Kasumi-1 (cell line): ENCODE measurements around the gene EBLN2.

ENCODE experiments used
- DNase-seq, 2 experiments: peaks; one replicate each; lab custom pipeline; 2025; lab: John Stamatoyannopoulos, UW

Gene EBLN2

GRCh38 chr3:73107215-73107614 lies 45.8 kb downstream of the EBLN2 start:
- DNase-seq = no peak

- no peak for DNase-seq
Observed at GRCh38 chr3:73107676-73108187, 46.3 kb downstream of the EBLN2 start.

GRCh38 chr3:73108750-73109149 lies 47.3 kb downstream of the EBLN2 start:
- DNase-seq = no peak

- no peak for DNase-seq
Observed at GRCh38 chr3:73110530-73110929, 49.1 kb downstream of the EBLN2 start.
